Measurements from ENCODE around the gene UBE2O. TPM values are rescaled to one million over a fixed set of nuclear protein-coding genes. Genes with fewer than 3 reads are reported as not detected.

Gene UBE2O
- total RNA-seq, 2 donors from 2014 or later: 45.4 to 46.5 TPM

DNA sequence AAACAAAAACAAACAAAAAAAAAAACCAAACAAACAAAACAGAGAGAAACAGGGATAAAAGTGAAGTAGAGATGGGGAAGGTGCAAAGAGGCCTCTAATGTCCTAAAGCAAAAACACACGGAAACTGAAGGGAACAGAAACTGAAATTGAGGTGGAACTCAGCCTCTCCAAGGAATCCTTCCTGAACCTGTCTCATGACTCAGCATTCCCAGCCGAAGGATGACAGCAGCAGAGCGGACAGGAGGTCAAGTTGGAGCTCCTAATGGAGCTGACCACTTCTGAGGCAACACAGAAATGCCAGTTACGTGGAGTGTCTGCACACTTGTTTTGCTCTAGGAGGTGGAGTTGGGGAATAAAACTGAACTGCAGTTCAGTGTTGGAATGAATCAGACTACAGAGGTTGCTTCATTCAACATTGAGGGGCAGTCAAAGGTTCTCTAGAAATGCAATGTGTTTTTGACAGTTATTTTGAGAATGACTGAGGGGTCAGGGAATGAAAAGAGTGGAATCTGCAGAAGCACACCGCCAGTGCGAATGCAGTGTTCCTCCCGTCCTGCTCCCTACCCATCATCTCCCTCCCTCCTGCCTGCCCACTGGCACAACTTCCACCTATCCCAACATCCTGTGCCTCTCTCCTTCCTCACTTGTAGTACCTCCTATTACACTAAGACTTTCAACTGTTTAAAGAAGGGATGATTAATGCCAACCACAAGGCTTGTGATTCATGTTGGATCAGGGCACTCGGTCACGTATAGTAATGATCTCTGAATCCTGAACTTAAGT, 6.3 kb downstream of the UBE2O start:
- Histone ChIP-seq H3K27ac (ENCODE audit: low read depth, low read length) (no peak overlapping the region), H3K9me3 (ENCODE audit: control insufficient read depth, low read length) (no peaks in the 10 kb centered on the region), H3K27me3 (ENCODE audit: control insufficient read depth, insufficient read depth, low read length, poor library complexity, severe bottlenecking) (no peaks in the 10 kb centered on the region), H3K36me3 (ENCODE audit: control insufficient read depth, insufficient read depth, low read length) (no peaks in the 10 kb centered on the region), H3K4me3 (ENCODE audit: low read length) (no peak overlapping the region), H3K4me1 (ENCODE audit: control insufficient read depth, insufficient read depth, low read length) (peaks cover 13% of the 10 kb centered on the region), H3K9ac (ENCODE audit: extremely low read depth, low read length, poor library complexity, severe bottlenecking) (no peak overlapping the region)
- H3K4me1 Mint-ChIP-seq: peaks cover 56% of the 10 kb centered on the region
- no peak overlapping the region for H3K4me3 Mint-ChIP-seq
- no peaks in the 10 kb centered on the region for H3K27me3 Mint-ChIP-seq (ENCODE audit: insufficient read depth)
- WGBS, 2 experiments (ENCODE audit: insufficient coverage in 1 of 2, insufficient read length in 1 of 2): 74 to 76% methylated on average over 7 to 9 of the region's 9 CpGs
- no peaks in the 10 kb centered on the region for H3K36me3 Mint-ChIP-seq (ENCODE audit: low read depth)
- H3K27ac Mint-ChIP-seq: peak overlapping the region; percentile 27
- TF ChIP-seq, protein P1, sequence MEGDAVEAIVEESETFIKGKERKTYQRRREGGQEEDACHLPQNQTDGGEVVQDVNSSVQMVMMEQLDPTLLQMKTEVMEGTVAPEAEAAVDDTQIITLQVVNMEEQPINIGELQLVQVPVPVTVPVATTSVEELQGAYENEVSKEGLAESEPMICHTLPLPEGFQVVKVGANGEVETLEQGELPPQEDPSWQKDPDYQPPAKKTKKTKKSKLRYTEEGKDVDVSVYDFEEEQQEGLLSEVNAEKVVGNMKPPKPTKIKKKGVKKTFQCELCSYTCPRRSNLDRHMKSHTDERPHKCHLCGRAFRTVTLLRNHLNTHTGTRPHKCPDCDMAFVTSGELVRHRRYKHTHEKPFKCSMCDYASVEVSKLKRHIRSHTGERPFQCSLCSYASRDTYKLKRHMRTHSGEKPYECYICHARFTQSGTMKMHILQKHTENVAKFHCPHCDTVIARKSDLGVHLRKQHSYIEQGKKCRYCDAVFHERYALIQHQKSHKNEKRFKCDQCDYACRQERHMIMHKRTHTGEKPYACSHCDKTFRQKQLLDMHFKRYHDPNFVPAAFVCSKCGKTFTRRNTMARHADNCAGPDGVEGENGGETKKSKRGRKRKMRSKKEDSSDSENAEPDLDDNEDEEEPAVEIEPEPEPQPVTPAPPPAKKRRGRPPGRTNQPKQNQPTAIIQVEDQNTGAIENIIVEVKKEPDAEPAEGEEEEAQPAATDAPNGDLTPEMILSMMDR (conservative IDR thresholded peaks at IDR 0.05): no peak
- no peaks in the 10 kb centered on the region for H3K9me3 Mint-ChIP-seq
- DNase-seq: peak; percentile 82

DNA sequence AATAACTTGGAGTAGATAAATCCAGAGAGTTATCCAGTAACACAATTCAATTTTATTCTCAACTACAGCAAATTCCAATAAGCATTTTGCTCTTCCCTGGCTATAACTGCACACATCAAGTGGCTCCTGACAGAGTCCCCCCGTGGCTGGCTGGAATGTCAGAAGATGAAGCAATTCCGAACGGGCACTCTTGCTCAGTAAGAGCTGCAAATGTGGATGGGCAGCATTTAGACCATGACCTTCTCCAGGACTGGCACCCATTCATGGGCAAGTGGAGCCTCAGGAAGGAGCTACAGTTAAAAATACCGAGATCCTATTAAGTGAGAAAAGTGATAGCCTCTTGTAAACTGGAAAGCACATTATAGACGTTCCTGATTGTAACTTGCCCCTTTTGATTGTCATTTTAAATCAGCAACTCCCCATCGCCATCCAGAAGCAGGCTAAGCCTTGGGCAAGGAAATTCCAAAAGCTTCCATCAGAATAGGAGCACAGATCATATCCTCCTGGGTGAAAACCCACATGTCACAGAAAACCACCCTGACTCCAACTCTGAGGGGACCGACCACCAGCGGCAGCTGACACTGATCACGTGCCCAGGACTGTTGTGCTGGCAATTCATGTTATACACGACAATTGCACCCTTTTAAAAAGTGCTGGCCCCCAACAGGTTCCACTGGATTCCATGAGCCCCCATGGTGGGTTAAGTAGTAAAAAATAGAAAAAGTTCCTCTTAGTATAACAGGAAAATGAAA, 7.1 kb downstream of the UBE2O start:
- no peak overlapping the region for H3K4me3 ChIP-seq (ENCODE audit: low read length)
- no peak overlapping the region for H3K9ac ChIP-seq (ENCODE audit: extremely low read depth, low read length, poor library complexity, severe bottlenecking)
- Mint-ChIP-seq H3K4me3 (no peak overlapping the region), H3K4me1 (peaks cover 57% of the 10 kb centered on the region), H3K36me3 (ENCODE audit: low read depth) (no peaks in the 10 kb centered on the region), H3K27me3 (ENCODE audit: insufficient read depth) (no peaks in the 10 kb centered on the region), H3K9me3 (no peaks in the 10 kb centered on the region), H3K27ac (peak overlapping the region; percentile 27)
- TF ChIP-seq, protein P1 (conservative IDR thresholded peaks at IDR 0.05): no peak
- peak; percentile 66 for DNase-seq
- no peaks in the 10 kb centered on the region for H3K36me3 ChIP-seq (ENCODE audit: control insufficient read depth, insufficient read depth, low read length)
- H3K9me3 ChIP-seq (ENCODE audit: control insufficient read depth, low read length): no peaks in the 10 kb centered on the region
- WGBS, 2 experiments (ENCODE audit: insufficient coverage in 1 of 2, insufficient read length in 1 of 2): 66 to 70% methylated on average over 7 to 10 of the region's 10 CpGs
- H3K27me3 ChIP-seq (ENCODE audit: control insufficient read depth, insufficient read depth, low read length, poor library complexity, severe bottlenecking): no peaks in the 10 kb centered on the region
- H3K4me1 ChIP-seq (ENCODE audit: control insufficient read depth, insufficient read depth, low read length): peaks cover 17% of the 10 kb centered on the region
- no peak overlapping the region for H3K27ac ChIP-seq (ENCODE audit: low read depth, low read length)

DNA sequence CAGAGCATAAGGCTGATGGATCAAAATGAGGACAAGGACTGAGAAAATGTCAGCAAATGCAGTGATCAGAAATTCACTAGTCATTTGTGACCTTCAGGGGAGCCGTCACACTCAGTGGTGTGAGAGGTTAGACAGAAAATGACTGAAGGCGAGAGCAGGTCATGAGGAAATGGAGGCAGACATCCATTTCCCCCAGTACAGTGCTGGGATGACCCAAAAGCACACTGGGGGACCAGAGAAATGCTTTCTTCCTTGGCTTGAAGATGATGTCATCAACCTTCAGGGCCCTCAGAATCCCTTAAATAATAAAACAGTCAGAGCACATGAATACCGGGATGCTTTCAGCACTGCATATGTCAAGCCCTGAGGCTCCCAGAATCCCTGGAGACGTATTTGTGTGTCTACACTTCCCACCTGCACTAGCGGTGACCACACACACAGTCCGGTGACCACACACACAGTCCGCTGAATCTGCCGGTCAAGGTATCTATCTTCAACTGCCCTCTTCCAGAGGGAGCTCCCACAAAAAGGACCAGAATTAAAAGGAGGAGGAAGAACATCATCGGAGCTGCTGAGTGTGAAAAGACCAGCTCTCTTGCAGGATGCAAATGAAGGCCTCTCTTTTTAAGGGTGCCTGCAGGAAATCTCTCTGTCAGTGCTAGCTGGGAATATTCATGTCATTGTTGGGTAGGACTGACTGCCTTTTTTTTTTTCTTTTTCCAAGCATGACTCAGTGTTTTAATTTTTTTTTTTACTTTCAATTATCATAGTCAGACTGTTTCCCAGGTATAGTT, 8.2 kb downstream of the UBE2O start:
- H3K9ac ChIP-seq (ENCODE audit: extremely low read depth, low read length, poor library complexity, severe bottlenecking): no peak overlapping the region
- peaks cover 61% of the 10 kb centered on the region for H3K4me1 Mint-ChIP-seq

More for the DNA sequence above, 8.2 kb downstream of the UBE2O start:
- Mint-ChIP-seq H3K9me3 (no peaks in the 10 kb centered on the region), H3K36me3 (ENCODE audit: low read depth) (no peaks in the 10 kb centered on the region), H3K27me3 (ENCODE audit: insufficient read depth) (no peaks in the 10 kb centered on the region), H3K4me3 (no peak overlapping the region), H3K27ac (peak overlapping the region; percentile 81)
- TF ChIP-seq, protein P1 (conservative IDR thresholded peaks at IDR 0.05): no peak
- Histone ChIP-seq H3K4me1 (ENCODE audit: control insufficient read depth, insufficient read depth, low read length) (peaks cover 20% of the 10 kb centered on the region), H3K36me3 (ENCODE audit: control insufficient read depth, insufficient read depth, low read length) (no peaks in the 10 kb centered on the region), H3K27ac (ENCODE audit: low read depth, low read length) (peak overlapping the region; percentile 50), H3K4me3 (ENCODE audit: low read length) (no peak overlapping the region), H3K9me3 (ENCODE audit: control insufficient read depth, low read length) (no peaks in the 10 kb centered on the region), H3K27me3 (ENCODE audit: control insufficient read depth, insufficient read depth, low read length, poor library complexity, severe bottlenecking) (no peaks in the 10 kb centered on the region)
- 50 to 63% methylated on average over 5 to 9 of the region's 9 CpGs for WGBS, 2 experiments (ENCODE audit: insufficient coverage in 1 of 2, insufficient read length in 1 of 2)
- DNase-seq: peak; percentile 75

Data from endodermal cell (in vitro differentiated cells).